SK-N-SH treated with all-trans-retinoic acid at 6 μM for 48 hours (cell line): ENCODE results near the gene RHAG.

ENCODE experiments used
- ATAC-seq: fragments of 200-7000 bp; cut with Tn5 transposase; 3 replicates; pipeline ENCODE4 v1.9.1; 2020; ENCODE audit warnings: mild to moderate bottlenecking, moderate library complexity
- BACH2 ChIP-seq: fragments of 250-450 bp; sonication (Bioruptor Pico); IDR thresholded peaks from 2 replicates; pipeline ENCODE4 v1.9.0; 2021; ENCODE audit warnings: mild to moderate bottlenecking, borderline replicate concordance
- CREB5 ChIP-seq: fragments of 250-450 bp; sonication (Bioruptor Pico); IDR thresholded peaks from 2 replicates; pipeline ENCODE4 v1.5.1; 2020; ENCODE audit warnings: low read depth, mild to moderate bottlenecking, moderate library complexity
- CSDC2 ChIP-seq: fragments of 250-450 bp; sonication (Bioruptor Pico); IDR thresholded peaks from 2 replicates; pipeline ENCODE4 v1.5.0; 2020; ENCODE audit warnings: mild to moderate bottlenecking, moderate library complexity
- ESRRG ChIP-seq: fragments of 250-450 bp; sonication (Bioruptor Pico); IDR thresholded peaks from 2 replicates; pipeline ENCODE4 v1.6.1; 2021; ENCODE audit warnings: mild to moderate bottlenecking
- GLIS3 ChIP-seq: fragments of 250-450 bp; sonication (Bioruptor Pico); IDR thresholded peaks from 2 replicates; pipeline ENCODE4 v1.5.0; 2020; ENCODE audit warnings: mild to moderate bottlenecking, moderate library complexity
- PATZ1 ChIP-seq: fragments of 250-450 bp; sonication (Bioruptor Pico); IDR thresholded peaks from 2 replicates; pipeline ENCODE4 v1.8.0; 2020; ENCODE audit warnings: mild to moderate bottlenecking, moderate library complexity, borderline replicate concordance
- POU6F1 ChIP-seq: fragments of 250-450 bp; sonication (Bioruptor Pico); IDR thresholded peaks from 2 replicates; pipeline ENCODE4 v1.8.0; 2021; ENCODE audit warnings: low read depth, mild to moderate bottlenecking, moderate library complexity, borderline replicate concordance
- PPARA ChIP-seq: fragments of 250-450 bp; sonication (Bioruptor Pico); IDR thresholded peaks from 2 replicates; pipeline ENCODE4 v1.5.0; 2020; ENCODE audit warnings: mild to moderate bottlenecking, borderline replicate concordance
- TCF4 ChIP-seq: fragments of 250-450 bp; sonication (Bioruptor Pico); IDR thresholded peaks from 2 replicates; pipeline ENCODE4 v1.8.0; 2021; ENCODE audit warnings: mild to moderate bottlenecking, moderate library complexity, borderline replicate concordance
- TOX ChIP-seq: fragments of 250-450 bp; sonication (Bioruptor Pico); IDR thresholded peaks from 2 replicates; pipeline ENCODE4 v1.8.0; 2021; ENCODE audit warnings: mild to moderate bottlenecking, moderate library complexity, borderline replicate concordance
- ZC3H10 ChIP-seq: fragments of 250-450 bp; sonication (Bioruptor Pico); IDR thresholded peaks from 2 replicates; pipeline ENCODE4 v1.5.1; 2021; ENCODE audit warnings: mild to moderate bottlenecking, moderate library complexity
- ZFP3 ChIP-seq: fragments of 250-450 bp; sonication (Bioruptor Pico); IDR thresholded peaks from 2 replicates; pipeline ENCODE4 v1.5.0; 2020; ENCODE audit warnings: mild to moderate bottlenecking, moderate library complexity
- ZFP30 ChIP-seq: fragments of 450-650 bp; formaldehyde crosslinking; IDR thresholded peaks from 2 replicates; pipeline ENCODE4 v1.5.0; 2022; ENCODE audit warnings: mild to moderate bottlenecking, moderate library complexity
- ZNF565 ChIP-seq: fragments of 450-650 bp; formaldehyde crosslinking; conservative IDR thresholded peaks from 2 replicates; pipeline ENCODE4 v1.5.0; 2020; ENCODE audit warnings: low read depth, mild to moderate bottlenecking, moderate library complexity
- ZNF70 ChIP-seq: fragments of 450-650 bp; formaldehyde crosslinking; IDR thresholded peaks from 2 replicates; pipeline ENCODE4 v1.5.0; 2020; ENCODE audit warnings: mild to moderate bottlenecking, moderate library complexity
- ZNF8 ChIP-seq: fragments of 450-650 bp; formaldehyde crosslinking; IDR thresholded peaks from 2 replicates; pipeline ENCODE4 v1.5.0; 2020; ENCODE audit warnings: mild to moderate bottlenecking, moderate library complexity
- TF ChIP-seq, protein P1 (sequence below): fragments of 250-450 bp; sonication (Bioruptor Pico); IDR thresholded peaks from 2 replicates; pipeline ENCODE4 v1.5.0; 2020; ENCODE audit warnings: mild to moderate bottlenecking, moderate library complexity

Gene RHAG

DNA sequence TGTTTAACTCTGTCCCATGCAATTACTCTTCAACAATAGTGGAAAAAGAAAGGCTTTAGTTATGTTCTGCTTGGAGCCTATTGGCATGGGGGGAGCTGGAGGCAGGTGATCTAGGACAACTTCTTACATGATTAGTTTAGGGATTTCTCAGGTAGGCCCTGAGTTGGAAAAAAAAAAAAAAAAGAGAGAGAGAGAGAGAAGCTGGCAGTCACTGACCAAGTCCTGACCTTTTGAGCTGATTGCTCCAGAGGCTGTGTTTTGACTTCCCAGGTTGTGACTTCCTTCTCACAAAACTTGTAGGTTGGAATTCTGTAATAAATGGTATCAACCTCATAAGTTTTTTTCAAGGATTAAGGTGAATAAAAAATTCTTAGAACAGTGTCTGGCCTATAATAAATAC lies 78.4 kb downstream of the RHAG start:
- no peak for ATAC-seq
- TF ChIP-seq, protein P1, sequence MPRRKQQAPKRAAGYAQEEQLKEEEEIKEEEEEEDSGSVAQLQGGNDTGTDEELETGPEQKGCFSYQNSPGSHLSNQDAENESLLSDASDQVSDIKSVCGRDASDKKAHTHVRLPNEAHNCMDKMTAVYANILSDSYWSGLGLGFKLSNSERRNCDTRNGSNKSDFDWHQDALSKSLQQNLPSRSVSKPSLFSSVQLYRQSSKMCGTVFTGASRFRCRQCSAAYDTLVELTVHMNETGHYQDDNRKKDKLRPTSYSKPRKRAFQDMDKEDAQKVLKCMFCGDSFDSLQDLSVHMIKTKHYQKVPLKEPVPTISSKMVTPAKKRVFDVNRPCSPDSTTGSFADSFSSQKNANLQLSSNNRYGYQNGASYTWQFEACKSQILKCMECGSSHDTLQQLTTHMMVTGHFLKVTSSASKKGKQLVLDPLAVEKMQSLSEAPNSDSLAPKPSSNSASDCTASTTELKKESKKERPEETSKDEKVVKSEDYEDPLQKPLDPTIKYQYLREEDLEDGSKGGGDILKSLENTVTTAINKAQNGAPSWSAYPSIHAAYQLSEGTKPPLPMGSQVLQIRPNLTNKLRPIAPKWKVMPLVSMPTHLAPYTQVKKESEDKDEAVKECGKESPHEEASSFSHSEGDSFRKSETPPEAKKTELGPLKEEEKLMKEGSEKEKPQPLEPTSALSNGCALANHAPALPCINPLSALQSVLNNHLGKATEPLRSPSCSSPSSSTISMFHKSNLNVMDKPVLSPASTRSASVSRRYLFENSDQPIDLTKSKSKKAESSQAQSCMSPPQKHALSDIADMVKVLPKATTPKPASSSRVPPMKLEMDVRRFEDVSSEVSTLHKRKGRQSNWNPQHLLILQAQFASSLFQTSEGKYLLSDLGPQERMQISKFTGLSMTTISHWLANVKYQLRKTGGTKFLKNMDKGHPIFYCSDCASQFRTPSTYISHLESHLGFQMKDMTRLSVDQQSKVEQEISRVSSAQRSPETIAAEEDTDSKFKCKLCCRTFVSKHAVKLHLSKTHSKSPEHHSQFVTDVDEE (CRISPR knock-in tag), result no peak
- TF ChIP-seq ZFP3 (no peak), ZNF70 (CRISPR knock-in tag) (no peak), GLIS3 (CRISPR knock-in tag) (no peak), ZFP30 (CRISPR knock-in tag) (no peak)

DNA sequence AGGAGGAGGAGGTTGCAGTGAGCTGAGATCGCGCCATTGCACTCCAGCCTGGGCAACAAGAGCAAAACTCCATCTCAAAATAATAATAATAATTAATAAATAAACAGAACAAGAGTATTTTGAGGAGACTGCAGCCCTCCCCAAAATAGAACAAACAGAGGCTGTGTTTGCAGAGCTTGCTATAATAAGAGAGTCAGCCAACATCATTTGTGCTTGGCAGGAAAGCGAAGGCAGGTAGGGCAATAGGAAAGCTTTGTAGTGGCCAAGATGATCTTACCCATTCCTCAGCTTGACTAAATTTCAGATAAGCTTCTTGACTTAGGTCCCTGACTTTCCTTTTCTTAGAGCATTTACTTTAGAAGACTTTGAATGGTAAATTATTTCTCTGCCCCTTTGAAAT lies 79.5 kb downstream of the RHAG start:
- TF ChIP-seq CREB5 (CRISPR knock-in tag) (no peak), CSDC2 (no peak), TOX (CRISPR knock-in tag) (no peak), GLIS3 (CRISPR knock-in tag) (no peak), ZFP3 (no peak), PATZ1 (CRISPR knock-in tag) (no peak), ZNF8 (CRISPR knock-in tag) (no peak), ZC3H10 (CRISPR knock-in tag) (no peak), POU6F1 (CRISPR knock-in tag) (no peak), BACH2 (CRISPR knock-in tag) (no peak), ZFP30 (CRISPR knock-in tag) (no peak), TCF4 (CRISPR knock-in tag) (no peak)
- TF ChIP-seq, protein P1 (CRISPR knock-in tag), result no peak
- no peak for ATAC-seq

DNA sequence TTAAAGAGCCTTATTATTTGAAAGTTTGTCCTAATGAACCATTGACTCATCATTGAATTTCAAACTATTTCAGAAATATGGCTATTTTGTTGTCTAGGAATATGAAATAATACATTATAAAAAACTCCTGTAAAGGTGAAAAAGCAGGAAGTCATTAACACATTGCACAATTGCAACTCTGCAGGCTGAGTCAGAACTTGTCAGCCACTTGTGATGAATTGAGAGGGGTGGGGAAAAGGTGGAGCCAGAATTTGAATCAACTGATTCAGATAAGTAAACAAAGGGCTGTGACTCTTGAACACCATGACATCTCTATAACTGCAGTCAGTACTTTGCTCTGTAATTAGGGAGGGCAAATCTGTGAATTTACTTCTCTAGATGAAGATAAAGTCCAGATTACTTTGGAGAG lies 80.2 kb downstream of the RHAG start:
- TF ChIP-seq ZFP30 (CRISPR knock-in tag), result no peak
- no peak for TF ChIP-seq BACH2 (CRISPR knock-in tag)
- TF ChIP-seq PPARA (CRISPR knock-in tag), result no peak
- TF ChIP-seq ZNF565 (CRISPR knock-in tag), result no peak
- no peak for TF ChIP-seq CREB5 (CRISPR knock-in tag)
- TF ChIP-seq TOX (CRISPR knock-in tag), result no peak
- no peak for TF ChIP-seq ESRRG (CRISPR knock-in tag)
- TF ChIP-seq ZFP3, result no peak
- no peak for TF ChIP-seq ZC3H10 (CRISPR knock-in tag)
- TF ChIP-seq ZNF8 (CRISPR knock-in tag), result no peak
- no peak for TF ChIP-seq ZNF70 (CRISPR knock-in tag)
- ATAC-seq, result no peak
